ENCODE results near the gene ERAP2.
"Not testable (repeated sequence)": the region's sequence is repeated elsewhere in the genome, so short reads cannot be mapped to it uniquely, and the experiment has no call there.

Gene ERAP2

DNA sequence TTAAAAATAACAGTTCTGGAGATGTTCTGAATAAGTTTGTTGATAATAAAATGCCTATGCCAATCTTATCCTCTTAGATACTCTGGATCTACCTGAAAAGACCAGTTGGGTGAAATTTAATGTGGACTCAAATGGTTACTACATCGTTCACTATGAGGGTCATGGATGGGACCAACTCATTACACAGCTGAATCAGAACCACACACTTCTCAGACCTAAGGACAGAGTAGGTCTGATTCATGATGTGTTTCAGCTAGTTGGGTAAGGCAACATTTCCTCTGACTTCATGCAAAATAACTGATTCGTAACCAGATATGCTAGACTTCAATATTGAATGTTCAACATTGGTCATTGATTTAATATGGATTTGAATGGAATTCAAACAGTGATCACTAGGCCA, 27.0 kb downstream of the ERAP2 start:
- no peak for DNase-seq

DNA sequence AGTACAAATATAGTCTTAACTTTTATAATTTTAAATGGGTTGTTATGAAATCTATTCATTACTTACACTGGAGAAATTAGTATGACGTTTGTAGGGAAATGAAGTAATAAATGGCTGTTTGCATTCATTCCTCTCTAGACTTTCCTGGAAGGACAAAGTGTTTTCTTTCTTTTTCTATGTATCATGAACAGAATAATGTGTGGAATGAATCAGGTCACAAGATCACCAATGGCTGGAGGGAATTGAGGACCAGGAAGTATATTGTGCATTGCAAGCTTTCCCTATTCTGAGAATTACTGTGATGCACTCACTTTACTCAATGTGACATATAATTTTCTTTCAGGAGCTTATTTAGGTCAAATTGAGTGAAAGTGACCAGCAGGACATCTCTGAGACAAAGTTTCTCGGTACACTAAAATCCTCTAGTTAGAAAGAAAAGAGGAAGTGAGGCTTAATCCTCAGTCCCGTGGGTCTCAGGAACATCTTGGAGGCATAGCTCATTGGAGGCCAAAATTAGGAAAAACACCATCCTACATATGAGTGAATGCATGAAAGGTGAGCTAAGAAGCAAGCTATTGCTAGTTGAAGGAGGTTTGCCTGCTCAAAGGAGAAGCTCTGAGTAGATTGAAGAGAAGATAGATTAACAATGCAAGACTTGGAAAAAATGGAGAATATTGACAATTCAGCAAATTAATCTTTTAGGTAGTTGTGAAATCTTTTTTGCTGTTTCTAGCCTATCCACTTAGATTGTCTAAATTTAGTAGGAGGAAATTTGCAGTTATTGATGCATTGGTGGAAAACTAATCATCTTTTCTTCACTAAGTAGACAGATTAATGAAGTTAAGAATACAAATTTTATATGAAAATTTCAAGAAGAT, 28.0 kb downstream of the ERAP2 start:
- no peak for DNase-seq

DNA sequence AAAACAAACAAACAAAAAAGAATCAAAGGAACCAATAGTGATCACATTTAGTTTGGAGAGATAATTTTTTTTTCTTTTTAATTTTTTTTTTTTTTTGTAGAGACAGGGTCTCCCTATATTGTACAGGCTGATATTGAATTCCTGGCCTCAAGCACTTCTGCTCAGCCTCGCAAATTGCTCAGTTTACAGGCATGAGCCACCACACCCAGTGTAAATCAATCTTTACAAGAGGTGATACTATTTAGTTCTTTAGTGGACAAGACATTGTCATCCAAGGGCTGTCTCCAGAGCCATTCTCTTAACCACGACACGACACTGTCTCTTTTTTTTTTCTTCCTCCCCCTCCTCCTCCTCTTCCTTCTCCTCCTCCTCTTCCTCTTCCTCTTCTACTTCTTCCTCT, 29.6 kb downstream of the ERAP2 start:
- no peak for DNase-seq

DNA sequence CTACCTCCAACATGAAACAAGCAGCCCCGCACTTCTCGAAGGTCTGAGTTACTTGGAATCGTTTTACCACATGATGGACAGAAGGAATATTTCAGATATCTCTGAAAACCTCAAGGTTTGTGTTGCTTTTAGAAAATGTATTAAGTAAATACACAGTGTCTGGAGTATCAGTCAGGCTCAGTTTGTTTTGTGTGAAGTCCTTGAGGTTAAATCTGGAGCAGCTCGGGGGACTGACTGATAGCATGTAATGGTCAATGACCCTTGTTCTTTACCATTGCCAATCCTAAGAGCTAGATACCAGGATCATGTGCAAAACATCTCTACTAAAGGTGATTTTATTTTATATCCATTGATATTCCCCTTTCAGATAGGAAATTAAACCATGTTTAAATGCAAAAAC, 32.7 kb downstream of the ERAP2 start:
- no peak for DNase-seq

DNA sequence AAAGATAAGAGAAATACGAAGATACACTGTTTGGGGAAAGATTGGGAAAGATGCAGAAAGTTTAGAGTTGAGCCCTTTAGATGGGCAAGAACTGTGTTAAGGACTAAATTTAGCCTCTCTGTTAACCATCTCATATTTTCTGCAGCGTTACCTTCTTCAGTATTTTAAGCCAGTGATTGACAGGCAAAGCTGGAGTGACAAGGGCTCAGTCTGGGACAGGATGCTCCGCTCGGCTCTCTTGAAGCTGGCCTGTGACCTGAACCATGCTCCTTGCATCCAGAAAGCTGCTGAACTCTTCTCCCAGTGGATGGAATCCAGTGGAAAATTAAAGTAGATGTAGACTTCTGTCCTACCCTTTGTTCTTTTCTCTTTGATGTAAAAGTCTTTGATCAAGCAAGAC, 33.1 kb downstream of the ERAP2 start:
- DNase-seq, result no peak

DNA sequence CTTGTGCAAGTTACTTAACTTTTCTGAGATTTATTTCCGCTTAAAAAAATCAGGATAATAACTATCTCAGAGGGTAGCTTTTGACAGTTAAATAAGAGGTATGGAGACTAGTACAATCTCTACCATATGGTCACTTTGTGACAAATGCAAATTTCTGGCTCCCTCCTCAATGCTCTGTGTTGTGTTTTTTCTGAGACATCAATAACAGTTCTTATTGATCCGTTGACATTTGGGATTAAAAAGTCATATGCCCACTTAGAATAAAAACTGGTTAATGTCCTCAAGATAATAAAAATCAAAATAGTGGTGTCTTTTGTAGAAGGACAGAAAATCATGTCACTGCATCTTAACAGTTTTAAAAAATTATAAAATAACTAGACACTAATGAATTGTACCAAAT, 34.8 kb downstream of the ERAP2 start:
- no peak for DNase-seq

DNA sequence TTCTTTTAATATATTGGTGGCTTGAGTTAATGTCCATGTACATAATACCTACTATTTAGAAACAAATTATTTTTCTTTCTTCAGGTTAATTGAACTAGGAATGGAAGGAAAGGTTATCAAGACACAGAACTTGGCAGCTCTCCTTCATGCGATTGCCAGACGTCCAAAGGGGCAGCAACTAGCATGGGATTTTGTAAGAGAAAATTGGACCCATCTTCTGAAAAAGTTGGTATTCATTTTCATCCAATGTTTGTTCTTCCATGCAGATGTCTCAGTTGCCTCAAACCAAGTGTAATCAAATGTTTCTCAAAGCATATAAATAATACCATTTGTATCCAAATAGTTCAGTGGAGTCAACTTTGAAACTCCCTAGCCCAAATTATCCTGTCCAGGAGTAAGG, 36.9 kb downstream of the ERAP2 start:
- DNase-seq, result no peak

DNA sequence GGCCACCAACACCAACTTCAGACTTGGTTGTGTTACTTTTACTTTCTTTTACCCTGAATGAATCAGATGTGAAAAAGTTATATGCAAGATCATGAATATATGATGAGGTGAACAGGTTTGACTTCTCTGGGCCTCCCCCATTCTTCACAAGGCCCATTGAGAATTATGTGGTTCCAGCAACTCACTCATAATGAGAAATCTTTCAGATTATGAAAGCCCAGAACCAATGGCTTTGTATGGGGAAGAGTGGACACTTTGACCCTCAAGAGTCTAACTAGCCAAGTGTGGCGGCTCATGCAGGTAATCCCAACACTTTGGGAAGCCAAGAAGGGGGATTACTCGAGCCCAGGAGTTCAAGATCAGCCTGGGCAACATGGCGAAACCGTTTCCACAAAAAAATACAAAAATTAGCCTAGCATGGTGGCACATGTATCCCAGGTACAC, 43.5 kb downstream of the ERAP2 start:
- no peak for DNase-seq

DNA sequence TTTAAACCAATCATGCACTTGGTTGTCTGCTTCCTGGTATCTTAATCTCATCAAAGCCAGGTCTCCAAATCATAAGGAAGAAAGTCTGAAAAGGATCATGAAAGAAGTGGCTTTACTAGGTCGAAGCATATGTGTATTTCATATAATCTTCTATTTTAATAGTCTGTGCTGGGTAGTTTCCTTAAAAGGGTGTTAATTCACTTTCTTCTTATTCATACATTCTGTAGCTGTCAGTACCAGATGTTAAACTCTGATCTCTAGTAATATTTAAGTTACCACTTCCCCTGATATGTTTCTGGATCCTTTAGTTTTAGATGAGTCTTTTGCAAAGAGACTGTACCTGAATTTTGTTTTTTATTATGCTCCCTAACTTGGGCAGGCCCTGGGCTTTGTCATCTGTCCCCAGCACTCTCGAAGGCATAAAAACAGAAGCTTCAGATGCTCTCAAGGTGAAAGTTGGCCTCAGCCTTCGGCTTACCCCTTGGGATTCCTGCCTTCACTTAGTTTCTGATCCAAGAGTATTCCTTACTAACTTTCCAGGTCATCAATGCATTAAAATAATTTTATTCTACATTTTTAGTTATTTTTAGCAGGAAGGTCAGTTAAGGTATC, 44.5 kb downstream of the ERAP2 start:
- no peak for DNase-seq

DNA sequence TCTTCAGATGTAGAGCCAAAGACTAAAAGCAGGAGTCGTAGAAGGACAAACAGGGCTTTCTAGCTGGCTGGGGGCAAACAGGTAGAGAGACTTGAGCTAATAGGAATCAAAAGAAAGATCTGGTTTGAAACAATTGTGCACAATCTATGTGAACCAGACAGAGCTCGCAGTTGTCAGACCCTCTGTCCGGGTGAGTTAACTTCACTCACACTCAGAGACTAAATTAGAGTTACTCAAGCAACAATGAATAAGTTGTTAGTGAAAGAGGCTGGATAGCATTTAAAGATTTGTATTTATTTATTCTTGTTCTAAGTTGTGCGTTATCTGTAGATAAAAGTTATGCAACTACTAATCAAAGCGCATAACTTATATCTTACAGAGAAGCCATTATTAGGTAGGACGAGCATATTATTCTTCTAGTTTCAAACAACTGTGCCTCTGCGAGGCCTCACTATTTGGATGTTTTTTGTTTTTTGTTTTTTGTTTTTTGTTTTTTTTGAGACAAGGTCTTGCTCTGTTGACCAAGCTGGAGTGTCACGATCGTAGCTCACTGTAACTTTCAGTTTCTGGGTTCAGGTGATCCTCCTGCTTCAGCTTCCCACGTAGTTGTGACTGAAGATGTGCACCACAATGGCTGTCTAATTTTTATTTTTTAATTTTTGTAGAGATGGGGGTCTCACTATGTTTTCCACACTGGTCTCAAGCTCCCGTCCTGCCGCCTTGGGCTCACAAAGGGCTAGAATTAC, 46.4 kb downstream of the ERAP2 start:
- no peak for DNase-seq

DNA sequence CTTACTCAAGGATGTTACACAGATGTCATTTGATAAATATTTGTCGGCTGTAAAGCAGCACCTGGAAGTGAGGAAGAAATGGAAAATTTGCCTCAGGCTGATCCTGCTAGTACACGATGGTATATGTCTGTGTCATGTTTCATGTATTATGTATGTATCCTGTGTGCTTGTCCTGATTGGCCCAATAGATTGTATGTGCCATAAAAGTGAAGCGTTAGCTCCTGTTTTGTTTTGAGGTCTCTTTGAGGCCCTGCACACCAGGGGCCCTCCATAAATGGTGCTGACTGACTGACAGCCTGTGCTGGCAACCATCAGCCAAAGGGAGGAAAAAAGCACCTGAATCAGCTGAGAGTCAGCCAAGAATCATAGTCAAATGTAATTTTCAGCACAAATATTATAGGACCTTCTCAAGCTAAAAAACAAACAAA, 47.7 kb downstream of the ERAP2 start:
- DNase-seq, result peak; percentile 23

DNA sequence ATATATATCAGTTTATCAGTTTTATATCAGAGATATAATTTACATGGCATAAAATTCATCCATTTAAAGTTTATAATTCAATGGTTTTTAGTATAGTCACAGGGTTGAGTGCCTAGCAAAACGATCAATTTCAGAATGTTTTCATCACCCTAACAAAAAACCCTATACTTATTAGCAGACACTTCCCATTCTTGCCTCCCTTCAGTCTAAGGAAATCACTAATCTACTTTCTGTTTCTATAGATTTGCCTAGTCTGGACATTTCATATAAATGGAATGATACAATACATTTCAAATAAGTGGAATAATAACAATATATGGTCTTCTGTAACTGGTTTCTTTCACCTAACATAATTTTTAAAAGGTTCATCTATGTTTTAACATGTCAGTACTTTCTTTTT, 50.0 kb downstream of the ERAP2 start:
- no peak for DNase-seq

DNA sequence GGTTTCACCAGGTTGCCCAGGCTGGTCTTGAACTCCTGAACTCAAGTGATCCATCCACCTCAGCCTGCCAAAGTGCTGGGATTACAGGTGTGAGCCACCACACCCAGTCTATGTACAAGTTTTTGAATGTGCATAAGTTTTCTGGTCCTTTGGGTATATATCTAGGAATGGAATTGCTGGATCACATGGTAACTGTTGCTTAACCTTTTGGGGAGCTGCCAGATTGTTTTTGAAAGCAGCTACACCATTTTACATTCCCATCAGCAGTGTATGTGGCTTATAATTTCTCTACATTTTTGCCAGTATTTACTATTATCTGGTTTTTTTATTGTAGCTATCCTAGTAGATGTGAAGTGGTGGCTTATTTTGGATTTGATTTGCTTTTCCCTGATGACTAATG, 50.7 kb downstream of the ERAP2 start:
- DNase-seq, result no peak

DNA sequence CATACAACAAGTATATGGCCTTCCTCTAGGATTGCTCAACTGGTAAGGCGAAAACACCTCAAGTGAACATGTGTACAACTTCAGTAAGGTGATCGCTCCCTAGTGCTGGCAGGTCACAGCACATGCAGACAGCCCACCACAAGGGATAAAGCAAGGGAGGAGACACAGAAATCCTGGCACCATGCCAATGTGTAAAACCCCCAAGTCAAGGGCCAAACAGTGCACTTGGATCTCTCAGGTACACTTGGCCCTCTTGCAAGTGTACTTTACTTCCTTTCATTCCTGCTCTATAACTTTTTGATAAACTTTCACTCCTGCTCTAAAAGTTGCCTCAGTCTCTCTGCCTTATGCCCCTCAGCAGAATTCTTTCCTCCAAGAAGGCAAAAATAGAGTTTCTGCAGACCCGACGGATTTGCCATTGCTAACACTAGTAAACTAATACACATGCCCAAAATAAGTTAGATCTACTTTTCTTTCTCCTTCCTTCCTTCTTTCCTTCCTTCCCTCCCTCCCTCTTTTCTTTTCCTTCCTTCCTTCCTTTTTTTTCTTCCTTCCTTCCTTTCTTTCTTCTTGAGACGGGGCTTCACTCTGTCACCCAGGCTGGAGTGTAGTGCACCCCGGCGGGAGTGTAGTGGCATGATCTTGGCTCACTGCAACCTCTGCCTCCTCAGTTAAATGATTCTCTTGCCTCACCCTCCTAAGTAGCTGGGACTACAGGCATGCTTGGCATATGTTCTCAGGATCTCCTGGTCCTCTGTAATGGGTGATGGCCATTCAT, 52.8 kb downstream of the ERAP2 start:
- DNase-seq, result no peak

DNA sequence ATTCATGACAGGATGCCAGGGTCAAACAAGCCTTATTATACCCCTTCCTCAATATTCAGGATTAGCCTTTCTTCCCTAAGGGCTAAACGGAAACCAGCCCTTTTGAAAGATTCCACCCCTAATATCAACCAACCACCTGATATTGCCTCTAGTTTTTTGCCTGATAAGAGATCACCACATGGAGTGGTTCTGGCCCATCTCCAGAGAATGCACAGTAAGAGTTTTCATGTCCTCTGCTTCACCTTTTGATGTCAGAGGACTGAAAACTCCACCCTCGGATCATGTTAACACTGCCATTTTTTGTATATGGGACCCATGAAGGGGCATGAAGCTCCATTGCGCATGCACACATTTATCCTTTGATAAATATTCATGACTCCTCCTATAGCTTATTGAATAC, 53.8 kb downstream of the ERAP2 start:
- peak; percentile 35 for DNase-seq

DNA sequence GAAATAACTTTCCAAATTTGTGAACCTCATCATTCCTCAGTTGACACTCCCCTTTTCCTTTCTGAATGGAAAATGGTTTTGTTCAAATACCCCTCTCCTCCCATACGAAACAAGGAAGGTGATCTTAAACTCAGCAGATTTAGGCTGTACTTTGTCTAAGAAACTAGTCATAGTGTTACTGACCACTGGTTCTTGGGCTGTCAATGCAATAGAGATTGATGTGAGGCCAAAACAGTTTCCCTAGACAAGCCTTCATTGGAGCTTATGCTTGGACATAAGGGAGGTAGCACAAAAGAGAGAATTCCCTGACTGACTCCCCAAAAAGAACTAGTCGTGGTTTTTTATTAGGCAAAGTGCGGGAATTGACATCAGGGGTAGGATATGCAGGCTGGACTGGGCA, 54.3 kb downstream of the ERAP2 start:
- DNase-seq, result no peak

DNA sequence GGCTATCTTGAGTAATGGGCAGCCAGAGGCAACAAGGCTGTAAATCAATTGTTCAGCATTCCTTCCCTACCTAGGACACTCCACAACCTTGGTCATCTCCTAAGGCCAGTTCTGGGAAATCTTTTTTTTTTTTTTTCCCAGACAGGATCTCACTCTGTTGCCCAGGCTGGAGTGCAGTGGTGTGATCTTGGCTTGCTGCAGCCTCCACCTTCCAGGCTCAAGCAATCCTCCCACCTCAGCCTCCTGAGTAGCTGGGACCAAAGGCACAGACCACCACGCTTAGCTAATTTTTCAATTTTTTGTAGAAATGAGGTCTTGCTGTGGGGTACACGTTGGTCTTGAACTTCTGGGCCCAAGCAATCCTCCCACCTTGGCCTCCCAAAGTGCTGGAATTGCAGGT, 54.7 kb downstream of the ERAP2 start:
- not testable (repeated sequence) for DNase-seq

DNA sequence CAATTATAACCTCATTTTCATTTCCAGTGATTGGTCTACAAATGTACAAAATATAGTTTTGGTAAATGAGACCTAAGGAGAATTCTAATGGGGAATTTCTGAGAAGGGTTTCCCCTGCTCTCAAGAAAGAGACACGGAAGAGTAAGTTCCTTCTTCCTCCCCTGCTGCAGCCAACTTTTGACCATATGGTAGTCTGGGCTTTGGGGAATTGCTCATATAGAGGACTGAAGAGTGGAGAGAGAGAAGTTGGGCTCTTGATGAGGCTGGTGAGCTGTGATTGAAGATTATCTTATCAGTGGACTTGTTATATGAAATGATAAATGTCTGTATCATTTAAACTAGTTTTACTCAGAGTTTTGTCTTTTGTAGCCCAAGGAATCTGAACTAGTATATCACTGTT, 55.3 kb downstream of the ERAP2 start:
- DNase-seq, result no peak

DNA sequence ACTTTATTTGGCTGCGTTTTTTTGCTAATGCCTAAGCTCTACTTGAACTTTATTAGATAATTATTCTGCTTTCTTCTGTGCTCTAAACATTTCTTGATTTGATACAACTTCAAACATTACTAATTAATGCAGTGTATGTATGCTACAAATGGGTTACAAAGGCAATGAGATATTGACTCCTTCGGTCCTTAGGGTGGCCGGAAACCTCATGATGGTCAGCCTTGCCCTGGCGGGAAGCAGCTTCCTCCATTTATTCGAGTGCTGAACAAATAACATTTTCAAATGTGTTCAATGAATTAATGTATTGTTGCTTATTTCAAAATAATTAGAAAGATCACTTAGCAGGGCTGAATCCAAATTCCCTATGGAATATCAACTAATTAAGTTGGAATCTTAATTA, 55.7 kb downstream of the ERAP2 start:
- DNase-seq, result no peak

DNA sequence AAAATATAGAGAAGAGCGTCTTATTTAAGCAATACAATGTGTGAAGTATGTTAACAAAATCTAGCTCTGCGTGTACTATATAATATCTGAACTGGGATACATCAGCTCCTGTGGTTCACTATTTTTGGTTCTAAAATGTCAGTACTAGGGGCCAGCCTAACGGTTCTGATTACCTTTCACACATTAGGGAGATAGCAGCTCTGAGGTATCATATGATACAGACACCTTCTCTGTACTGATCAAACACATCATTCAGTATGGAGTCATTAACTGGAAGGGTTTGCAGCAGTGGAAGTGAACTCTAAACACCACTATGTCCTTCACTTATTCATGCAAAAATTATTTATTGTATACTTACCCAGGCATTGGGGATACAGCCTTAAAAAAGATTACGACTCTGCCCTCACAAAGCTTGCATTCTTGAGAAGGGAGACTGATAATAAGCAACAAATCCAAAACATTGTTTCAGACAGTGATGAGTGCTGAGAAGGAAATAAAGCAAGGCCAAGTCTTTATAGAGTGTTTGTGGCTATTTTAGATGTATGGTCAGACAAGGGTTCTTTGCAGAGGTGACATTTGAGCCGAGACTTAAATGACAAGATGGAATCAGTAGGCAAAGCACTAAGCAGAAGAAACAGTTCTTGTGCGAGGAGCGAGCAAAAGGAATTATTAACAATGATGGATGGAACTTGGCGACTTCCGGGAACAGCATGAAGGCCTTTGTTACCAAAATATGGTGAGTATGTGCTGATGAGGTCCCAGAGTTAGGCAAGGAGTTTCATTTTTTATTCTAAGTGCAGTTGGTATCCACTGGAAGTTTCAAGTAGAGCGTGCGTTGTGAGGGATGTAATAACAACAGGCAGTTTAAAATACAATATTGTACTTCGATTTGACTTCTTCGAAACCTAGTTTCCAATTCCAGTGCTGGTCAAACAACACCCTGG, 57.7 kb downstream of the ERAP2 start:
- DNase-seq, result peak; percentile 45

DNA sequence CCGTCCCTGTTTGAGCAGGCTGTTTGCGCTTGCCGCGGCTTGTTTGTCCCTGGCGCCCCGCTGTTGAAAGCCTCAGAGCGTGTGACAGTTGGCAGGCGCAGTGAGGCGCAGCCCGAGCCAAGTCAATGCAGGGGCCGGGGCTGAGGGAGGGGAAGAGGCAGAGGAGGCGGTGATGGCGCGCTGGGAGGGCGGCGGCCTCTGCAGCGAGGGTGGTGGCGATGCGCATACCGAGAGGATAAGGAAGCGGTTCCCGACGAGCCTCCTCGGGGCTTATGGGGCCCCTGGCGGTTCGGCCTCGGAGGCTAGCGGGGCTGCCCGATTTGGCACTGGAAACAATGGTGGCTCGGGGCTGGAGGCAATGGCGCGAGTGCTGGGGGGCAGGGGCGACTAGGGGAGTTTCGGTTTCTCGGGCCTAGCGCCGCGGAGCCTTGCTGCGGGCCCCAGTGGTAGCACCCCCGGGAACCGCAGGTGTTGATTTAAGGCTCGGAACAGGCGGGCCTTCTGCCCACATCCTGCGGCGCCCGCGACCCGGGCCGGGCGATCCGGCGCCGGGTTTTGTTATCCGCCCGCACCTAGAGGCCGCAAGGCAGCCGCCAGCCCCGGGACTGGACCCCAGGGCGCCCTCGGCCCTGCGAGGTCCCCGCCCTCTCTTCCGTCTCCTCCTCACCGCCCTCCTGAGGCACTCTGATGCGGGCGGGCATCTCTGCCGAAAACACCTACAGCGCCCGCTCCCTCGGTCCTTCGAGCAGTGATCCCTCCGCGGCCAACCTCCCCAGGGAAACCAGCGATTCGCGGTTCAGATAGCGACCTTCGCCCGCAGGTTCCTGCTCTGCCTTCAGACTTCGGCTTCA, 58.6 kb downstream of the ERAP2 start:
- DNase-seq, result peak; percentile 95
